SK-N-SH (cell line): ENCODE data around the gene FAM131A. TPM values are rescaled to one million over a fixed set of nuclear protein-coding genes. Genes with fewer than 3 reads are reported as not detected.

Experiments
- polyA plus RNA-seq, 3 experiments: library from polyadenylated mRNA; depleted of rRNA; stranded (reverse); fragments of >200 nt; gene quantifications; 2 replicates each; pipeline ENCODE4 v1.2.3, GENCODE V29; 2012
- small RNA-seq, 7 experiments: library from RNA; depleted of rRNA; stranded (forward); fragments of <200 nt; gene quantifications; one replicate each; pipeline ENCODE3, GENCODE V24; 2012
- TF ChIP-seq, protein P1 (sequence below): IDR thresholded peaks from 2 replicates; pipeline ENCODE4 v1.6.1; 2012; ENCODE audit warnings: mild to moderate bottlenecking, low read depth, low read length, moderate library complexity

FAM131A gene
- polyA plus RNA-seq, 1 of the 3 experiments (the other 2 are of a cell fraction), result 31.6 TPM

DNA sequence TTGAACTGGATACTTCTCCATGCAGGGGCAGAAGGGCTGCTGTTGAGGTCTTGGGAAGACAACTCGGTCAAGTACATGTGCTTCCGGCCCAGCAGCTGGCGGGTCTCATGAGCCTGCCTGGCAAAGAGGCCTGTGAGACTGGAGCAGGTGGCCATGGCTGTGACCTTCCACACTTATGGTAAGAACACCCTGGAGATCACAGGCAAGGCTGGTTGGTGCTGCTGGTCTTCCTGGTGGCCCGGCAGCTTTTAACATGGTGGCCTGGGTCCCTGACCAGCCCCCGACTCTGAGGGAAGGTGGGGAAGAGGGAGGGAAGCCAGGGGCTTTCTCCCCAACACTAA is 57.9 kb downstream of the FAM131A start (continued):
- TF ChIP-seq, protein P1, sequence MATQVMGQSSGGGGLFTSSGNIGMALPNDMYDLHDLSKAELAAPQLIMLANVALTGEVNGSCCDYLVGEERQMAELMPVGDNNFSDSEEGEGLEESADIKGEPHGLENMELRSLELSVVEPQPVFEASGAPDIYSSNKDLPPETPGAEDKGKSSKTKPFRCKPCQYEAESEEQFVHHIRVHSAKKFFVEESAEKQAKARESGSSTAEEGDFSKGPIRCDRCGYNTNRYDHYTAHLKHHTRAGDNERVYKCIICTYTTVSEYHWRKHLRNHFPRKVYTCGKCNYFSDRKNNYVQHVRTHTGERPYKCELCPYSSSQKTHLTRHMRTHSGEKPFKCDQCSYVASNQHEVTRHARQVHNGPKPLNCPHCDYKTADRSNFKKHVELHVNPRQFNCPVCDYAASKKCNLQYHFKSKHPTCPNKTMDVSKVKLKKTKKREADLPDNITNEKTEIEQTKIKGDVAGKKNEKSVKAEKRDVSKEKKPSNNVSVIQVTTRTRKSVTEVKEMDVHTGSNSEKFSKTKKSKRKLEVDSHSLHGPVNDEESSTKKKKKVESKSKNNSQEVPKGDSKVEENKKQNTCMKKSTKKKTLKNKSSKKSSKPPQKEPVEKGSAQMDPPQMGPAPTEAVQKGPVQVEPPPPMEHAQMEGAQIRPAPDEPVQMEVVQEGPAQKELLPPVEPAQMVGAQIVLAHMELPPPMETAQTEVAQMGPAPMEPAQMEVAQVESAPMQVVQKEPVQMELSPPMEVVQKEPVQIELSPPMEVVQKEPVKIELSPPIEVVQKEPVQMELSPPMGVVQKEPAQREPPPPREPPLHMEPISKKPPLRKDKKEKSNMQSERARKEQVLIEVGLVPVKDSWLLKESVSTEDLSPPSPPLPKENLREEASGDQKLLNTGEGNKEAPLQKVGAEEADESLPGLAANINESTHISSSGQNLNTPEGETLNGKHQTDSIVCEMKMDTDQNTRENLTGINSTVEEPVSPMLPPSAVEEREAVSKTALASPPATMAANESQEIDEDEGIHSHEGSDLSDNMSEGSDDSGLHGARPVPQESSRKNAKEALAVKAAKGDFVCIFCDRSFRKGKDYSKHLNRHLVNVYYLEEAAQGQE, result no peak

Small RNA genes lying within 50 kb of the gene (small RNA-seq; reads per million reads assigned to genes)
- 152 to 3,041 (median 1,072) reads per million in 7 experiments for gene SNORD66

Other genes starting within 250 kb of the FAM131A start
- gene HTR3E, start 240.5 kb upstream of the FAM131A start, polyA plus RNA-seq (2012; rRNA removed), result not detected in 2 replicates
- gene EIF2B5, start 202.2 kb upstream of the FAM131A start, polyA plus RNA-seq (2012; rRNA removed), result 46.8 and 61.5 TPM in 2 replicates
- gene DVL3, start 182.2 kb upstream of the FAM131A start, polyA plus RNA-seq (2012; rRNA removed), result 29.6 and 30.1 TPM in 2 replicates
- gene AP2M1, start 162.7 kb upstream of the FAM131A start, polyA plus RNA-seq (2012; rRNA removed), result 645 and 759 TPM in 2 replicates
- gene ABCF3, start 151.4 kb upstream of the FAM131A start, polyA plus RNA-seq (2012; rRNA removed), result 55.6 and 59.2 TPM in 2 replicates
- 0.08 and 0.19 TPM in 2 replicates for gene VWA5B2, start 108.0 kb upstream of the FAM131A start, polyA plus RNA-seq (2012; rRNA removed)
- 66.0 and 71.4 TPM in 2 replicates for gene ALG3, start 88.6 kb upstream of the FAM131A start, polyA plus RNA-seq (2012; rRNA removed)
- gene EEF1AKMT4, start 87.9 kb upstream of the FAM131A start, polyA plus RNA-seq (2012; rRNA removed), result 7.2 and 9.3 TPM in 2 replicates
- gene CAMK2N2, start 76.0 kb upstream of the FAM131A start, polyA plus RNA-seq (2012; rRNA removed), result 0.89 and 2.2 TPM in 2 replicates
- 0.03 and 0.16 TPM in 2 replicates for gene ECE2, start 61.6 kb upstream of the FAM131A start, polyA plus RNA-seq (2012; rRNA removed)
- 328 and 382 TPM in 2 replicates for gene PSMD2, start 38.4 kb upstream of the FAM131A start, polyA plus RNA-seq (2012; rRNA removed)
- gene EIF4G1, start 23.0 kb upstream of the FAM131A start, polyA plus RNA-seq (2012; rRNA removed), result 207 and 262 TPM in 2 replicates
- 8.6 and 9.1 TPM in 2 replicates for gene CLCN2, start 24.0 kb downstream of the FAM131A start, polyA plus RNA-seq (2012; rRNA removed)
- gene POLR2H, start 24.1 kb downstream of the FAM131A start, polyA plus RNA-seq (2012; rRNA removed), result 206 and 258 TPM in 2 replicates
- gene THPO, start 40.6 kb downstream of the FAM131A start, polyA plus RNA-seq (2012; rRNA removed), result 0.07 and 0.21 TPM in 2 replicates
- 0.57 and 0.95 TPM in 2 replicates for gene CHRD, start 42.5 kb downstream of the FAM131A start, polyA plus RNA-seq (2012; rRNA removed)
- 2.1 and 4.2 TPM in 2 replicates for gene EPHB3, start 224.2 kb downstream of the FAM131A start, polyA plus RNA-seq (2012; rRNA removed)